GM12892 (cell line): ENCODE results near the gene IL13RA2.

Experiments used
- POLR2A ChIP-seq: IDR thresholded peaks from 2 replicates; pipeline ENCODE4 v1.6.1; 2011; ENCODE audit warnings: low read depth, low read length, control low read depth
- TAF1 ChIP-seq: IDR thresholded peaks from 2 replicates; pipeline ENCODE4 v1.6.1; 2011; ENCODE audit warnings: low read depth, mild to moderate bottlenecking, control low read depth, low read length, borderline replicate concordance

GRCh38 chrX:115011428-115011827 lies 6.0 kb downstream of the IL13RA2 start:
- TF ChIP-seq TAF1 (no peak), POLR2A (no peak)
